ENCODE results near the gene TRMT10A. TPM values are rescaled to one million over a fixed set of nuclear protein-coding genes. Genes with fewer than 3 reads are reported as not detected.

TRMT10A gene
- total and polyA plus RNA-seq, 2 of the 13 experiments (the other 11 are each of a cell fraction or from before 2014, with no cell fraction given): 3.9 to 12.6 TPM

GRCh38 chr4:99572527-99573240, 8.8 kb upstream of the TRMT10A start (continued):
- TF ChIP-seq ZNF576 (CRISPR knock-in tag; IDR thresholded peaks at IDR 0.05): no peak
- peak; percentile 36; the same call in 1 of the 2 replicates for TF ChIP-seq ZNF292 (CRISPR knock-in tag; IDR thresholded peaks at IDR 0.05; ENCODE audit: borderline replicate concordance, low read depth)
- no peak for TF ChIP-seq SP4 (CRISPR knock-in tag; IDR thresholded peaks at IDR 0.05)
- TF ChIP-seq CENPT (CRISPR knock-in tag; IDR thresholded peaks at IDR 0.05; ENCODE audit: low read depth): no peak
- no peak for TF ChIP-seq KMT2B (CRISPR knock-in tag; IDR thresholded peaks at IDR 0.05)
- no peak for TF ChIP-seq ZNF816 (CRISPR knock-in tag; IDR thresholded peaks at IDR 0.05; ENCODE audit: borderline replicate concordance)
- 0 out of 2 replicates have a peak, but pooled peaks have one; percentile 24 for TF ChIP-seq KDM5A (IDR thresholded peaks at IDR 0.05; ENCODE audit: borderline replicate concordance, low read length)
- TF ChIP-seq KDM4B (CRISPR knock-in tag; IDR thresholded peaks at IDR 0.05): no peak
- no peak for TF ChIP-seq SOX13 (IDR thresholded peaks at IDR 0.05)
- TF ChIP-seq SOX13 (CRISPR knock-in tag; conservative IDR thresholded peaks at IDR 0.05 in 1 of 2, IDR thresholded peaks at IDR 0.05 in 1 of 2): no peak
- TF ChIP-seq RXRB (CRISPR knock-in tag; IDR thresholded peaks at IDR 0.05; ENCODE audit: borderline replicate concordance): 0 out of 2 replicates have a peak, but pooled peaks have one; percentile 21
- no peak for TF ChIP-seq ZNF709 (CRISPR knock-in tag; IDR thresholded peaks at IDR 0.05)
- 0 out of 2 replicates have a peak, but pooled peaks have one; percentile 43 for TF ChIP-seq PAXIP1 (CRISPR knock-in tag; conservative IDR thresholded peaks at IDR 0.05)
- TF ChIP-seq HNF1A (IDR thresholded peaks at IDR 0.05; ENCODE audit: low read depth): no peak
- no peak for TF ChIP-seq HNF1A (CRISPR knock-in tag; IDR thresholded peaks at IDR 0.05; ENCODE audit: borderline replicate concordance)
- TF ChIP-seq ZNF672 (CRISPR knock-in tag; IDR thresholded peaks at IDR 0.05): no peak
- TF ChIP-seq ZNF781 (CRISPR knock-in tag; IDR thresholded peaks at IDR 0.05; ENCODE audit: borderline replicate concordance, not compliant biosample characterization): no peak
- TF ChIP-seq DR1 (CRISPR knock-in tag; IDR thresholded peaks at IDR 0.05): no peak
- no peak for TF ChIP-seq E2F2 (CRISPR knock-in tag; IDR thresholded peaks at IDR 0.05; ENCODE audit: borderline replicate concordance)
- 0 out of 2 replicates have a peak, but pooled peaks have one; percentile 21 for TF ChIP-seq GATAD2A (CRISPR knock-in tag; IDR thresholded peaks at IDR 0.05)
- TF ChIP-seq REL (CRISPR knock-in tag; conservative IDR thresholded peaks at IDR 0.05): no peak

All from HepG2 (cell line).